Activated CD4-positive, CD25-positive, alpha-beta regulatory T cell treated with anti-CD3 and anti-CD28 coated beads, Interleukin-2, amount 50 U/mL, for 16 hours (primary cell): ENCODE measurements around the gene CHPF.

ENCODE experiments used
- DNase-seq: peaks from one replicate; pipeline ENCODE4 v3.0.0-alpha.2; 2020; ENCODE audit warnings: low read depth, low spot score

The CHPF gene

DNA sequence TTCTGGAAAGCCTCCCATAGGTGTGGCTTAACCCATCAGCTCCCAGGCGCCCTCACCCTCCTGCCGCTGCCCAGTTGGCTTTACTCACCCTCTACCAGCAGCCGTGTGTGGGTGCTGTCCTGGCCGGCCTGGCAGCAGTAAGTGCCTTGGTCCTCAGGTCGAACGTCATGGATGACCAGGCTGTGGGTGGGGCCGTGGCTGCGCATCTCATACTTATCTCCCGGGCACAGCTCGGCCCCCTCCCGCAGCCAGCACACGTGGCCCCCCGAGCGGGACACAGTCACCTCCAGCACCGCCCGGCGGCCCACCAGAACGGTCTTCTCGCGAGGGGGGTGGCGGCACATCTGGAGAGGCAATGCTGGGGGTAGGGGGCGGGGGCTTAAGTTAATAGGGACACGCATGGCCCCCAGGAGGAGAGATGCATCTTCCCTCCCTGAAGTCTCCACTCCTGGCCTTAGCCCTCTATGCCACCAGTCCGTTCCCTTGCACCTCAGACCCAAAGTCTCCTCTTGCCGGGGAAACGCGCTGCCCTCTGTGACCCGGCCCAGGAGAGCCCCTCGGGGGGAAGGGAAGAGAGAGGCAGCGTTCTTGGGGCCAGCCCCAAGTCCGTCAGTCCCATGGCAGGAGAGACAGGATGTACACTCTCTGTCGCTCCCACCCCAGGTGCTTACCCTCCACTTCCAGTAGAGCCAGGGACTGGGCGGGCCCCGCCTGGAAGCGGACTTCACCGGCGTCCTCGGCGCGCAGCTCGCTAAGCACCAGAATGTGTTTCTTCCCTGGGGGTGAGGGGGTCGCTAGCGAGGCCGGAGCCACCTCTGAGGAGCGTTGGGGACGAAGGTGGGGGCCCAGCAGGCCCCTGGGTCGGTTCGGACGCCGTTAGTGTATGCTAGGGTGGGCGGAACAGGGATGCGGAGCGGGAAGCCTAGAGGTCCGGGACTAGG is 8.1 kb upstream of the CHPF start:
- DNase-seq: no peak

DNA sequence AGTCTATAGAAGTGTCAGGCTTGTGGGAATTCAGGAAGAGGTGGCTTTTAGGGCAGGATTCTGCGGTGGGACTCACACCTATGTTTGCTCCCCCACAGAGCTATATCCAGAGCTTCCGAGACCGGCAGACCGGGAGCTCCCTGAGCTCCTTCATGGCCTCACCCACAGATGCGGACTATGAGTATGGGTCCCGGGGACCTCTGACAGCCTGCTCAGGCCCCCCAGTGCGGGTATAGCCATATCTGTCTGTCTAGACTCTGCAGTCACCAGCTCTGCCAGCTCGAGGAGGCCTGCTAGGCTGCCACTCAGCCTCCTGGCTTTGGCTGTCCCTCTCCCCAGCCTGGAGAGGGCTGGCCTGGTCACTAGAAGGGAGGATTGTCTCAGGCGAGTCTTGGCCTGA is 6.0 kb upstream of the CHPF start:
- DNase-seq: no peak

DNA sequence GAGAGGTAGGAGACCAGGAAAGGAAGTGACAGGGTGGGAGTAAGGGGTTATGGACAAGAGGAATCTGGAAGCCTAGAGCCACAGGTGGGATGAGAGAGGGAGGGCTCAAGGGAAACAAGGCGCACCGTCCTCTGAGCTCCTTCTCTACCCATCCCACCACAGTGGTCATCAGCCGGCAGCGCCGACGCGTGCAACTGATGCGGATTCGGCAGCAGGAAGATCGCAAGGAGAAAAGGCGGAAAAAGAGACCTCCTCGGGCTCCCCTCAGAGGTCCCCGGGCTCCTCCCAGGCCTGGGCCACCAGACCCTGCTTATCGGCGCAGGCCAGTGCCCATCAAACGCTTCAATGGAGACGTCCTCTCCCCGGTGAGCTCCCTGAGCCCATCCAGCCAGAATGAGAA is 5.4 kb upstream of the CHPF start:
- no peak for DNase-seq

DNA sequence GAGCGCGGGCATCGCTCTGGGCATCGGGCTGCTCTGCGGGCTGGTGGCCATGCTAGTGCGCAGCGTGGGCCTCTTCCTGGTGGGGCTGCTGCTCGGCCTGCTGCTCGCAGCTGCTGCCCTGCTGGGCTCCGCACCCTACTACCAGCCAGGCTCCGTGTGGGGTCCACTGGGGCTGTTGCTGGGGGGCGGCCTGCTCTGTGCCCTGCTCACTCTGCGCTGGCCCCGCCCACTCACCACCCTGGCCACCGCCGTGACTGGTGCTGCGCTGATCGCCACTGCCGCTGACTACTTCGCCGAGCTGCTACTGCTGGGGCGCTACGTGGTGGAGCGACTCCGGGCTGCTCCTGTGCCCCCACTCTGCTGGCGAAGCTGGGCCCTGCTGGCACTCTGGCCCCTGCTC is 4.0 kb upstream of the CHPF start:
- no peak for DNase-seq

DNA sequence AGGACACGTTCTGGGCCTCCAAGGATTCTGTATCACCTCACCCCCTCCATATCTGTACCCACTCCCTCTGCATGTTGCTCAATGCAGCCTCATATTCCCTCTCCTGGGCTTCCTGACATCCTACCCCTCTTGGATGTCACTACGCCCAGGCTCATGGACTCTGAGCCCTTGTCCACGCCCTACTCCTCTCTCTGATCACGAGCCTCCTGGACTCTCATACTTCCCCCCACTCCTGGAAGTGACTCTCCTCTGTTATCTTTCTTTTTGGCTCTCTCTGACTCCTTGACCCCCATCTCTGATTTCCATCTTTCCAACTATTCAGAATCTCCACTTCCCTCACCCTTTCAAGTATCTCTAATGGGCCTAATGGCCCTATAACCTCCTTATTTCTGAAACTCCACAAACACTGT is 2.3 kb upstream of the CHPF start:
- DNase-seq: no peak

DNA sequence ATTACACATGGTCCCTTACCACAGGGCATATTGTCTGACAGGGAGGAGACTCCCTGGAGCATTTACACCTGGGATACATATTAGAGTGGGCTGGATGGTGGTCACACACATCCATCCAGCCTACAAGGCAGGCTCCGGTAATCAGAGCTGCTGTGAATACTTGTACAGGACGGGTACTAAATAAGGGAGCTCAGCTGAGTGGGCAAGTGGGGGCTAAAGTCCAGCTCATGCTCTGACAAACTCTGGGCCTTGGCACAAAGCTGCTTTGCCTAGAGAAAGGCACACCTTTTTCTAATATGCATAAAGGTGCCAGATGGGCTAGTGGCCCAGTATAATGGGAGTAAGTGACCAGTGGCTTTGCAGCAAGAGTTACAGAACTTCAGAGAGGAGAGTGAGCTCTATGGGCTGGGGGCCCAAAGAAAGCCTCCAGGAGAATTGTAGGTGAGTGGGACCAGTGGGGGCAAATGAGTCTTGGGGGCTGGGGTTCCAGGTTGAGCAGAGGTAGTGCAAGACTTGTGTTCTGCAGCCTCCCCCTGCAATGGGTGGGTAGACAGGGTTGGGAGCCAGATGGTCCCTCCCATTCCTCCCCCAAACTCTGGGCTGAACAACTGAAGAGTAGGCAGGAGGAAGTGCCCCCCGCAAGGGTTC is 1.8 kb upstream of the CHPF start:
- no peak for DNase-seq

DNA sequence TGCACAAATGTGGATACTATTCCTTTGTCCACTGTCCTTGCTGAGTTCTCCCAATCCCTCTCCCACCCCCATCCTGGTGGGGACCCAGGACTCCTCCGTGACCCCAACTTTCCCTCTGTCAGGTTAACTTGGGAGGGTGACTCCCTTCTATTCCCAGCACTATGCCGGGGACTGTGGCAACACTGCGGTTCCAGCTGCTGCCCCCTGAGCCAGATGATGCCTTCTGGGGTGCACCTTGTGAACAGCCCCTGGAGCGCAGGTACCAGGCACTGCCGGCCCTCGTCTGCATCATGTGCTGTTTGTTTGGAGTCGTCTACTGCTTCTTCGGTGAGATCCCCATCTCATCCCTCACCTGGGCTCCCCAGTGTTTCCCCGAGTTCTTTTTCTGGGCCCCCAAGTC is 958 bp upstream of the CHPF start:
- DNase-seq: no peak

DNA sequence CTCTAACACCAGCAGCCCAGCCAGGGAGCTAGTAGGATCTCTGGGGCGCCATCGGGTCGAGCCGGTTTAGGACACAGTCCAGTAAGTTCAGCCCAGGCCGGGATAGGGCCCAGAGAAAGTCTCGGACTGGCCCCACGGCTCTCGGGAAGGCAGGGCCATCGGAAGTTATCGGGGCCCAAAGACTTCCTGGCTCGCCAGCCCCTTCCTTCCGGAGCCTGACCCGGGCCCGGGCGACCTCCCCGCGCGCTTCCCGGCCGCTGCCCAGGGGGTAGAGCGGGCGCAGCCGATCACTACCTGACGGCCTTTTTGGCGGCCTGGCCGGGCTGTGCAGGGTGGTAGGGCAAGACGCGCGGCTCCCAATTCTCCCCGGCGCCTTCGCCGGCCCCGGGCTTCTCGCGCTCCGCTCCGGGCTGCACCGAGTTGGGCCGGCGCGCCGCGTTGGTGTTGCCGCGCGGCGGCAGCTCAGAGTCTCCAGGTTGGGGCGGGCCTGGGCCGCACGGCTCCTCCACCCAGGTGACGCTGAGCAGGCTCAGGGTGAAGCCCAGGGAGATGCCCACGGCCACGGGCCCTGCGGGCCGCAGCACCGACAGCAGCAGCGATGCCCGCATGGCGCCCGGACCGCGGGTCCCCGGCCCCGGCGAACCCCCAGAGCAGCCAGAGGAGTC is 546 bp downstream of the CHPF start:
- DNase-seq: no peak

DNA sequence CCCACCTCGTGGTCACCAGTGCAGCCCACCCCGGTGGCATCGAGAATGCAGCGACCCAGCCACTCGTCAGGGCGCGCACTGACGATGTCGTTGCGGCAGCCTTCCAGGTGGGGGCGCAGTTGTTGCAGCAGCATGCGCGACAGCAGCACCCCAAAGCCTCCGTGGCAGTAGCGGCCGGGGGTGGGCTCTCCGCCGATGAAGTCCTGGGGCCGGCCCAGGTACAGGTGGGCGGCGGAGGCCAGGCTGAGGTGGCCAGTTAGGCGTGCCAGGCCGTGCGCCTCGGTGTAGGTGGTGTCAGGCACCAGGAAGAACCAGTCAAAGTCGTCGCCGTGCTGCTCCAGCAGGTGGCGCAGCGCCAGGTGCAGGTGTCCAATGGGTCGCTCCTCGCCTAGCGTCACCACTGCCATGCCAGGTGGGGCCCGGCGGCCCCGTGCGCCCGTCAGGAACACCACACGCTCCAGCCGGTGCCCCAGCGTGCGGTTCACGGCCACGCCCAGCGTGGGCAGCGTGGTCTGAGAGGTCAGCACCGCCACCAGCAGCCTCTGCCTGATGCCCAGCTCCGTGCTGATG is 1.9 kb downstream of the CHPF start:
- DNase-seq: peak; percentile 73

DNA sequence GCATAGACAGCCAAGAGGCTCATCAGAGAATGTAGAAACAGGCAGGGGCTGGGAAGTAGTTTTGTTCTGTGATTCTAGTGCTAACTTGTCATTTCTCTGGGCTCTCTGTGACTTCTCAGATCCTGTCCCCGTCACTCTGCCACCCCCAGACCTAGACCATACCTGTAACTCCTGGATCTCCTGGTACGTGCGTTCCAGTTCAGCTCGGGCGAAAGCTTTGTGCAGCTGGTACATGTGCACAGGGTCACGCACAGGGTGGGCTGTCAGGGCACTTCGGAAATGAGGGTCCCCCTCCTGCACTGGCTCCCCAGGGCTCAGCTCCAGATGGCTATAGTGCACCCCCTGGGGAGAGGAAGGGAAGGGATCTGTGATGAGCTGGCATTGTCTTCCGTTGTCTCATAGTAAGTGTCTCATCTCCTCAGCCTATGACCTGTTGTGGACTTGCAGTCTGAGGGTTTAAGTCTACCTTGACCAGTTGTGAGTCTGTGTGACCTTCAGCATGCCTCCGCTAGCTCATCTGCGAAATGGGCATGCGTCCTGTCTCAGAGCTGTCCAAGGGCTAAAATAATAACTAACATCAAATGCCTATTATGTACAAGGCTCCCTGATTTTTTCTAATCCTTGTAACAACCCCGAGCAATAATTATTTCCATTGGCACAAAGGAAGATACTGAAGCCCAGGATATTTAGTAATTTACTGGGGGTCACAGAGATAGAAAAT is 2.7 kb downstream of the CHPF start:
- no peak for DNase-seq

DNA sequence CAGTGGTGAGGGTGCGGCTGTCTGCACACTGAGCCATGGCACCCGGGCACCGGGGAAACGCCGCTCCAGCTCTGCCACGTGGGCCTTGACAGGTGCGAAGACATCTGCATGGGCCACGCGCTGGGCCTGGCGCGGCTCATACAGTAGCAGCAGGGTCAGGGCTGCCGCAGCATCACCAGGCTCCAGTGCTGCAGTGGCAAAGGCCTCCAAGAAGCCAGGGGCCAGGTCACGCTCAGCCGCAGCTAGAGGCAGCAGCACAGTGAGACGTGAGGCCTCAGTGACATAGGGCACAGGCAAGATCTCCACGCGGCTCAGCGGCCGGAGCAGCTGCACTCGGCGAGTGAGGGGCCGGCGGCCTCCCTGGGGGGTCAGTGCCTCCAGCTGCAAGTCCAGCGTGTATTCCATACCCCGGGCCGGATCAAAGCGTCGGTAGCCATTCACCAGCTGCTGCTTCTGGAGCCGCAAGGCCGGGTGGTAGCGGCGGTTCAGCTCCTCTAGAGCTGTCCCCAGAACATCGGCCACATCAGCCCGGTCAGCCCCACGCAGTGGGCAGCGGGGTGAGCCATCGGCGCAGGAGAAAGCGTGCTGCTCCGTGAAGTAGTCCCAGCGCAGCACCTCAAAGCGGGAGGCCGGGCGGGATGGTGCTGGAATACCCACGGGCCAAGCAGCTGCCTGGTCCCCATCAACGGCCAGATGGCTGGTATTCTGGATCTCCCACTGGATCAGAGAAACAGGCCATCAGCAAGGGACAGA is 3.5 kb downstream of the CHPF start:
- no peak for DNase-seq

DNA sequence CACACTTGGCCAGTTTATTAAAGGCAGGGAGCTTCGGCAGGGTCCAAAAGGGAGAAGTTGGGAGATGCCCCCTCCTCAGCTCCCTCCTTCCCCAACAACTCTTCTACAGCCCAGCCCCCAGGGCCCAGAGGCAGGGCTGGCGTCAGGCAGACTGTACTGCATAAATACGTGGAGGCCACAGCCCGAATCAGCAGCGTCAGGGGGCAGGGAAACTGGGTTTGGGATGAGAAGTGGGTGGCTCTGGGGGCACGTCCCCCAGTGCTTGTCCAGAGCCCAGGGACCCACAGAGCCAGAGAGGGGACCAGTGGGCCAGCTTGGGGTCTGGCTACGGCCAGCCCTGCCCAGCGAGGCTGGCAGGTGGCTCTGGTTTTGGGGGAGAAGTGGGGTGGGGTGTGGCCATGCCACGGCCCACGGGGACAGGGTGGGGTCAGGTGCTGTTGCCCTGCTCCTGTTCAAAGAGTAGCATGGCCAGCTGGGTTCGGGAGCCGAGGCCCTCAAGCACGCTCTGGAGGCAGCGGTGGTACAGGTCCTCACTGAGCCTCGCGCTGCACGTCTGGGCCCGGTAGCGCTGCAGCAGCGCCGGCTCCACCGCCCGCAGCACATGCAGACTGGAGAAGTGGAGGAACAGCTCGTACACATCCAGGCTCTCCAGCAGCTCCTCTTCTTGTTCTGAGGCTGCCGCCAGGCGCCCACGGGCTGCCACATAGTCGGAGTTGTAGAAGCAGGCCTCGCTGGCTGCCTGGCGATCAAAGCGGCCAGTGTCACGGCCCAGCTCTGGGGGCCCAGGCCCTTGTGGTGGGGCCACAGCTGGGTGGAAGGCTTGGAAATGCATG is 4.4 kb downstream of the CHPF start:
- no peak for DNase-seq

DNA sequence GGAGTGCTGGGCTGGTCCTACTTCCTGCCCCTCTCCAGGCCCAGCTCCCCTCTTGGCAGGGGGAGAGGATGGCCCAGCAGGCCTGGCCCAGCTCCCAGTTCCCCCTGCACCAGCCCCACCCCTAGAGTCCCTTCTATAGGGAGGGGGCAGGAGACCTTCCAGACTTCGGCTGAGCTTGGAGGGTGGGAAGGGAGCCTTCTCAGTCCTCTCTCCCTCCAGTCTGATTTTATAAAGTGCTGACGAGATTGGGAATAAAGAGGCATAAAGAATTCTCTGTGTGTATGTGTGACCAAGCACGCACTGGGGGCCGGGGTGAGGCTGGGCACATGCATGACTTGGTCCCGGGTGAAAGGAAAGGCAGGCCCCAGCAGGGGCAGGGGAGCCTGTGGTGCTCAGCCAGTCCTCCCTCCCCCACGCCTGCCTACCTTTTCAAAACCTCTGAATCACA is 5.1 kb downstream of the CHPF start:
- no peak for DNase-seq

DNA sequence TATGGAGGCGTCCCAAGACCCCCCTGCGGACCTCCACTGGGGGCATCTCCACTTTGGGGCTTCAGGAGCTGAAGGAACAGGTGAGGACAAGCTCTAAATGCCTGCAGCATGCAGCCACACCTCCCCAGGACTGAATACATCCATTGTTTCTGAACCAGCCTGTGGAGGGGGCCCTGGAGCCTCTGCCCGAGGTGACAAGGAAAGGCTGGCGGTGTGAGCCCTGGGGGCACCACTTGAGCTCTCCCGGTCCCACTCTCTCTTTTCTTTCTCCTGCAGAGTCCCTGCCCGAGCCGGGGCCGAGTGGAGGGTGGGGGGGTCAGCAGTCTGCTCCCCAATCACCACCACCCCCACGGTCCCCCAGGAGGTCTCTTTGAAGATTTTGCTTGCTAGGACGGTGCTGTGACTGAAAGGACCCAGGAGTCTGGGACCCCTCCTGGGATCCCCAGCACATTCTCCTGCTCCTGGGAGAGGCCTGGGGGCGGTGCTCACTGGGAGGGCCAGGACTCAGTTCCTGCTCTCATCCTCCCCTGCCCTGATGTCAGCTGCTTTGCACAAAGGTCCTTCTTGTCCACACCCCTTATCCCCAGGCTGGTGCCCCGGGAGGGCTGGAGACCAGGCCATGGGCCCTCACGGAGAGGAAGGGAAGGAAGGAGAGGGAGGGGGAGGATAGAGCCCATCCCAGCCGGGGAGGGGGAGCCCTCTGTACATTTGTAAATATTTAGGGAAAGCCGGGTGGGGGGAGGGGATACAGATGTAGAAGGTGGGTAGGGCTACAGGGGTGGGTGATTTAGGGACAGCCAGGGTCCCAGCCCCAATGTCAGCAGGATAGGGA is 5.7 kb downstream of the CHPF start:
- DNase-seq: no peak

DNA sequence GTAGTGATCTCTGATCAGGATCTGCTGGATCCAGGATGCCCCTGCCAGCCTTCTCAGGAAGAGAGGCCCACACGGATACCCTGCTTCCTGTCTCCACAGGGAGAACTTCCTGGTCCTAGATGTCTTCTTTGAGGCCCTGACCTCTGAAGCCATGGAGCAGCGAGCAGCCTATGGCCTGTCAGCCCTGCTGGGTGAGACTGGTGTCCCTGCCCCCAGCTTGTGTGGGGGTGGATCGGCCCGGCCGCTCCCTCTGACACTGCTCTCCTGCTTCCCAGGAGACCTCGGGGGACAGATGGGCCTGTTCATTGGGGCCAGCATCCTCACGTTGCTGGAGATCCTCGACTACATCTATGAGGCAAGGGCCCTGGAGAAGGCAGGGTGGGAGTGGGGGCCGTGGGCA is 6.6 kb downstream of the CHPF start:
- DNase-seq: no peak

DNA sequence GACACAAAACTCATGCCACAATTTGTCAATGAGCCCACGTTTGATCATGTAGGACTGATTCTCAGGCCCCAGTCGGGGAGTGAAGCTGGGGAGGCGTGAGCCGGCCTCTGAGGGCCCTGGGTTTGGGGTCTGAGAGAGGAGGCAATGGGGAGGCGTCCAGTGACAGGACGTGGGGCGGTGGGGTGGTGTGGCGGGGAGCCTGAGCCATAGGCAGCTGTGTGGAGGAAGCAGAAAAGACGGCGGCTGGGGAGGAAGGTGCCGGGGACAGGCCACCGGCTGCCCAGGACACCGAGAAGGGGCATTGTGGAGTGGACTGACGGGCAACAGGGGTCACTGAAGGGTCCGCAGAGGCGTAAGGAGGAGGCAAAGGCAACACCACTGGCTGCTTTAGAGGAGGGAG is 7.2 kb downstream of the CHPF start:
- no peak for DNase-seq

DNA sequence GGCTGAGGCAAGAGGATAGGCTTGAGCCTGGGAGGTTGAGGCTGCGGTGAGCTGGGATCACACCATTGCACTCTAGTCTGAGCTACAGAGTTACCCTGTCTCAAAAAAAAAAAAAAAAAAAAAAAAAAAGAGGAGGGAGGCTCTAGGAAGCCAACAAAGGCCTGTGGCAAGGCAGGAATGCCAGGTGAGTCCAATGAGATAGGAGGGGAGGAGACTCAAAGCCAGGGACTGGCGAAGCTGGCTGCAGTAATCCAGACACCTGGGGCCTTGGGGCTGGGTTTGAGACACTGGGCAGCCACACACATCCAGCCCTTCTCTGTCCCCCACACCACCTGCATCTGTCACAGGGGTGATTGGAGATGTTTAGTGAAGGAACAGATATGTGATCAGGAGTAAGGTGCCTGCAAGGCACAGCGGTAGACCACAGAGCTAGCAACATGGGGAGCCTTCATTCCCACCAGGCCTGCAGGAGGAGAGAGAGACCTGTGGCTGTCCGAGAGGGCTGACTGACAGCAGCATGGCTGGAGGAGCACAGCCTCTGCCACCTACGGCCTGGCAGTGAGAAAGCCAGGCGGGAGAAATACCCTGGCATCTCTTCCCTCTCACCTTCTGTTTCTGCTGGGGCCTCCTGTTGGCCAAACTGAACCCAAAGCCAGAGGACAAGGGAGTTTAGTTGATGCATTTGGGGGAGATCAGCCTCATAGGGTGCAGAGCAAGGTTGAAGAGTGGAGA is 9.5 kb downstream of the CHPF start:
- DNase-seq: no peak

DNA sequence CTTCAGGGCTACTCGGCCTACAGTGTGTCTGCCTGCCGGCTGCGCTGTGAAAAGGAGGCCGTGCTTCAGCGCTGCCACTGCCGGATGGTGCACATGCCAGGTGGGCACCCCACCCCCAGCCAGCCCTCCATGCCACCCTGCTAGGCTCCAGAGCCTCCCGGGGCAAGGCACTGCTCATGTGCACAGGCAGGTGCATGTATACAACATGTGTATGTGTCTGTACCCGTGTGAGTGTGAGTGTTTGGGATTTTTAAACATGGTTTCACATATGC is 11.3 kb downstream of the CHPF start:
- no peak for DNase-seq
